PC-3 (cell line): ENCODE data around the gene WDR90. TPM values are rescaled to one million over a fixed set of nuclear protein-coding genes. Genes with fewer than 3 reads are reported as not detected.

Source experiments
- ATAC-seq: fragments of 200-7000 bp; cut with Tn5 transposase; 2 replicates; pipeline ENCODE4 v1.9.1; 2020; ENCODE audit warnings: mild to moderate bottlenecking, moderate library complexity
- BruUV-seq: library from RNA; stranded (reverse); fragments of 400-500 nt; replicated peaks from 2 replicates; lab custom pipeline; 2021; lab: Mats Ljungman, UMichigan
- CTCF ChIA-PET: fragments of 300-600 bp; sonication (Branson Sonifier 250); formaldehyde crosslinking; loops from one replicate; lab custom pipeline; 2022; ENCODE audit warnings: antibody characterized with exemption; lab: Charles Lee
- POLR2A ChIA-PET: fragments of 300-600 bp; sonication (Branson Sonifier 250); formaldehyde crosslinking; loops from one replicate; lab custom pipeline; 2022; ENCODE audit warnings: antibody characterized with exemption; ENCODE audit not compliant: unreplicated experiment; lab: Charles Lee
- DNase-seq: peaks from one replicate; pipeline ENCODE4 v3.0.0-alpha.2; 2015
- H2AFZ ChIP-seq: fragments of 300-600 bp; sonication (generic); 2 replicates; pipeline ENCODE4 v1.6.0; 2016; ENCODE audit warnings: antibody characterized with exemption, low read length
- H3F3A ChIP-seq: fragments of 300-600 bp; sonication (generic); one replicate; pipeline ENCODE4 v1.6.0; 2017; ENCODE audit warnings: antibody characterized with exemption, low read length, control low read depth, mild to moderate bottlenecking; ENCODE audit not compliant: unreplicated experiment
- H3K27ac ChIP-seq: fragments of 300-600 bp; sonication (generic); 2 replicates; pipeline ENCODE4 v1.5.1; 2016; ENCODE audit warnings: mild to moderate bottlenecking, low read length
- H3K27me3 ChIP-seq: fragments of 300-600 bp; sonication (generic); 2 replicates; pipeline ENCODE4 v1.6.1; 2016; ENCODE audit warnings: low read length, mixed read lengths
- H3K36me3 ChIP-seq: fragments of 300-600 bp; sonication (generic); 2 replicates; pipeline ENCODE4 v1.6.1; 2016; ENCODE audit warnings: low read depth, mixed run types, low read length, mixed read lengths
- H3K4me1 ChIP-seq: fragments of 300-600 bp; sonication (generic); 2 replicates; pipeline ENCODE4 v1.5.1; 2016; ENCODE audit warnings: low read length; ENCODE audit not compliant: insufficient read depth
- H3K4me2 ChIP-seq: fragments of 300-600 bp; sonication (generic); 2 replicates; pipeline ENCODE4 v1.6.0; 2016; ENCODE audit warnings: low read length
- H3K4me3 ChIP-seq: fragments of 300-600 bp; sonication (generic); 2 replicates; pipeline ENCODE4 v1.5.1; 2016; ENCODE audit warnings: mild to moderate bottlenecking, low read length, mixed read lengths
- H3K79me2 ChIP-seq: fragments of 300-600 bp; sonication (generic); 2 replicates; pipeline ENCODE4 v1.6.1; 2017; ENCODE audit warnings: low read length, mixed read lengths
- H3K9ac ChIP-seq: fragments of 300-600 bp; sonication (generic); 2 replicates; pipeline ENCODE4 v1.6.0; 2016; ENCODE audit warnings: mild to moderate bottlenecking, low read length
- H3K9me2 ChIP-seq: fragments of 300-600 bp; sonication (generic); replicated peaks from 2 replicates; pipeline ENCODE4 v1.6.1; 2016; ENCODE audit warnings: mixed run types, low read length, mixed read lengths
- H3K9me3 ChIP-seq: fragments of 300-600 bp; sonication (generic); 2 replicates; pipeline ENCODE4 v1.6.1; 2016; ENCODE audit warnings: low read length, mixed read lengths
- H4K20me1 ChIP-seq: fragments of 300-600 bp; sonication (generic); 2 replicates; pipeline ENCODE4 v1.6.1; 2016; ENCODE audit warnings: low read length, mixed read lengths
- EZH2 ChIP-seq: fragments of 300-600 bp; sonication (generic); IDR thresholded peaks from one replicate; pipeline ENCODE4 v1.6.1; 2017; ENCODE audit warnings: antibody characterized with exemption, mild to moderate bottlenecking, low read length; ENCODE audit not compliant: unreplicated experiment
- EZH2phosphoT487 ChIP-seq: fragments of 300-600 bp; sonication (generic); IDR thresholded peaks from 2 replicates; pipeline ENCODE4 v1.6.1; 2018; ENCODE audit warnings: mild to moderate bottlenecking, antibody characterized with exemption, low read length, borderline replicate concordance
- intact Hi-C: fragments of 100-400 bp; cut with micrococcal nuclease; formaldehyde crosslinking; loops from 2 replicates; pipeline ENCODE4 v1.9.0; 2023
- total RNA-seq: library from RNA; depleted of rRNA; stranded (reverse); fragments of >200 nt; gene quantifications from 2 replicates; pipeline ENCODE4 v1.2.3, GENCODE V29; 2014
- TF ChIP-seq, protein P1 (sequence below): fragments of 300-600 bp; sonication (generic); conservative IDR thresholded peaks from 2 replicates; pipeline ENCODE4 v1.5.1; 2017; ENCODE audit warnings: antibody characterized with exemption, low read depth, mild to moderate bottlenecking, low read length

WDR90 gene
- total RNA-seq, 1 experiment from 2014 or later: 44.4 TPM

DNA sequence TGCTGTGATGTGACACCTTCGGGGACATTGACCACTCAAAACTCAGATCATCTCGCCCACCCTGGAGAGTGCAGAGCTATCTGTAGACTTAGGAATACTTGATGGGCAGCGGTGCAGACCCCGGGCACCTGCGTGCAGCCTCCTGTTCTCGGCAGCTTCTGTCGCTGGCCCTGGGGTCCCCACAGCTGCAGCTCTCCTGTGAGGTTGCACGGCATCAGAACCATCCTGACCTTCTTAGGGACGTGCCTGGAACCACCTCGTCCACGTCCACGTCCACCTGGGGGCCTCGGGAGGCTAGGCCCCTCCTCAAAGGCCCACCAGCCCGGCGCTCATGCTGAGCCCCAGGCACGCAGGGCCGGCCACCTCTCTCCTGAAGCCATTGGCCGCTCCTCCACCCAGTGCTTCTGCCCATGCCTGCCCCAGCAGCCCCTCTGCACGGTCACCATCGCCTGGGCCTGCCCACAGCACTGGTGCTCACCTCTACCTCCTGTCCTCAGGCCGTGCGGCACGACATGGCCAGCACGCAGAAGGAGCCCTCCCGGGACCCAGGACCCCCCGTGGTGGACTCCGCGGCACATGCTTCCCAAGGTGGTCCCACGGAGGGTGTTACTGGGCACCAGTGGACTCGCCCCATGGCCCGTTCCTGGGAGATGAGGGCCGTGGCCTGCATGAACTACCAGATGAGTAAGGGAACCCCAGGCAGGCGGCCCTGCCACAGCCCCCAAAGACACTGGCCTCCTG lies 20.7 kb upstream of the WDR90 start:
- intact Hi-C loops: no loop called here
- no peak overlapping the region for H3K4me3 ChIP-seq
- H3K9me3 ChIP-seq: no peaks in the 10 kb centered on the region
- DNase-seq (no peak), ATAC-seq (no peak)
- no peaks in the 10 kb centered on the region for H4K20me1 ChIP-seq
- ChIA-PET POLR2A (no interaction called here), CTCF (no interaction called here)
- H2AFZ ChIP-seq: no peak overlapping the region
- BruUV-seq: no TSS peak
- no peaks in the 10 kb centered on the region for H3K79me2 ChIP-seq
- no peaks in the 10 kb centered on the region for H3K27me3 ChIP-seq
- H3K4me1 ChIP-seq: peaks cover 17% of the 10 kb centered on the region
- no peaks in the 10 kb centered on the region for H3K36me3 ChIP-seq
- H3K9me2 ChIP-seq: no peaks in the 10 kb centered on the region
- H3K9ac ChIP-seq: no peak overlapping the region
- H3K27ac ChIP-seq: no peak overlapping the region
- H3F3A ChIP-seq: no peaks in the 10 kb centered on the region
- no peak overlapping the region for H3K4me2 ChIP-seq
- TF ChIP-seq, protein P1, sequence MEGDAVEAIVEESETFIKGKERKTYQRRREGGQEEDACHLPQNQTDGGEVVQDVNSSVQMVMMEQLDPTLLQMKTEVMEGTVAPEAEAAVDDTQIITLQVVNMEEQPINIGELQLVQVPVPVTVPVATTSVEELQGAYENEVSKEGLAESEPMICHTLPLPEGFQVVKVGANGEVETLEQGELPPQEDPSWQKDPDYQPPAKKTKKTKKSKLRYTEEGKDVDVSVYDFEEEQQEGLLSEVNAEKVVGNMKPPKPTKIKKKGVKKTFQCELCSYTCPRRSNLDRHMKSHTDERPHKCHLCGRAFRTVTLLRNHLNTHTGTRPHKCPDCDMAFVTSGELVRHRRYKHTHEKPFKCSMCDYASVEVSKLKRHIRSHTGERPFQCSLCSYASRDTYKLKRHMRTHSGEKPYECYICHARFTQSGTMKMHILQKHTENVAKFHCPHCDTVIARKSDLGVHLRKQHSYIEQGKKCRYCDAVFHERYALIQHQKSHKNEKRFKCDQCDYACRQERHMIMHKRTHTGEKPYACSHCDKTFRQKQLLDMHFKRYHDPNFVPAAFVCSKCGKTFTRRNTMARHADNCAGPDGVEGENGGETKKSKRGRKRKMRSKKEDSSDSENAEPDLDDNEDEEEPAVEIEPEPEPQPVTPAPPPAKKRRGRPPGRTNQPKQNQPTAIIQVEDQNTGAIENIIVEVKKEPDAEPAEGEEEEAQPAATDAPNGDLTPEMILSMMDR: no peak
- no peak for TF ChIP-seq EZH2phosphoT487

DNA sequence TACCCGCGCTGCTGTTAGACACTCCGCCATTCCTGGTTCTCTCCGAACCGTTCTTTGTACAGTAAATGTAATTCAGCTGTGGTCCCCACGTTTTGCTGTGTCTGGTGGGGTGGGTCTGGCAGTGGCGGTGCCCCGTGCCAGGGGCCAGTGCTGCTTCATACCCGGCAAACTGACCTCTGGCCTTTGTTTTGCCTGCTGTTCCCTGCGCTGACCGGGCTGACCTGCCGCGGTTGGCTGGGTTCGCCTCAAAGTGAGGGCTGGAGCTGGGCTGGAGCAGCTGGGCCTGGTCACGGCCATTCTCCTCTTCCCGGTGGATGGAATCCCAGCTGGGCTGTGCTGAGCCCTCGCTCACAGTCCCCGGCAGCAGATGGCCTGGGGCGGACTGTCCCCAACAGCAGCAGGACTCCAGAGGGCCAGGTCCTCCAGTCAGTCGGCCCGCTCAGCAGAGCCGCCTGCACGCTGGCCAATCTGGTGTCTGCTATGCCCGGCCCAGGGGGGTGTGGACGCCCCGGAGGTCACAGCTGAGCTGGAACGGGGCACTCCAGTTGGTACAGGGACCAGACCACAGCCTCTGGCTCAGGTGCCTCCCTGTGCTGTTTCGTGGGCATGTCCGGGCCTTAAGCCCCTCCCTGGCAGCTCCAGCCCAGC lies 19.9 kb upstream of the WDR90 start:
- TF ChIP-seq, protein P1: no peak
- TF ChIP-seq EZH2phosphoT487: no peak
- no peak for TF ChIP-seq EZH2
- Histone ChIP-seq H3K4me3 (no peak overlapping the region), H3K9me2 (no peaks in the 10 kb centered on the region), H3K36me3 (no peaks in the 10 kb centered on the region), H3K4me2 (no peak overlapping the region), H3K9me3 (no peaks in the 10 kb centered on the region), H3K4me1 (peaks cover 17% of the 10 kb centered on the region), H3K27me3 (no peaks in the 10 kb centered on the region), H4K20me1 (no peaks in the 10 kb centered on the region), H2AFZ (no peak overlapping the region), H3F3A (no peaks in the 10 kb centered on the region), H3K79me2 (no peaks in the 10 kb centered on the region), H3K9ac (no peak overlapping the region), H3K27ac (no peak overlapping the region)
- CTCF ChIA-PET: no interaction called here
- intact Hi-C loops: no loop called here
- ATAC-seq (no peak), DNase-seq (no peak)
- POLR2A ChIA-PET: no interaction called here
- no TSS peak for BruUV-seq

DNA sequence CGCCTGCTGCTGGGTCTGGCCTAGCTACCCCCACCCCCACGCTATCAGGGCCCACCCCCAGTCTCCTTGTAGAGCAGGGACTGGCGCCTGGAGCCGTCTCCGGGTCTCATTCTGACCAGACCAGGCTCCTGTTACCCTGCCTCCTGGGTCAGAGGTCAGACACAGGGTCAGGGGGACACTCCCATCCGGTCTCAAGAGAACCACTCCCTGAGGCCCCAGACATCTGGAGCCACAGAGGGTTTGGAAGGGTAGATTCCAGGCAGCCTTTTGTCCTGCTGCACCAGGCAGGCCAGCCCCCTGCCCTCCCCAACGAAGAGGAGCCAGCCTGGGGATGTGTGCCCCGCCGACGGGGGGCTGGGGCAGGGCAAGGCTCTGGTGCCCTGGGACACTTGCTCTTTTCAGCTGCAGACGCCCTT lies 19.3 kb upstream of the WDR90 start:
- H3F3A ChIP-seq: no peaks in the 10 kb centered on the region
- H3K4me2 ChIP-seq: no peak overlapping the region
- no peaks in the 10 kb centered on the region for H3K9me3 ChIP-seq
- H4K20me1 ChIP-seq: no peaks in the 10 kb centered on the region
- DNase-seq: no peak
- ATAC-seq: no peak
- no peaks in the 10 kb centered on the region for H3K36me3 ChIP-seq
- no peak overlapping the region for H2AFZ ChIP-seq
- intact Hi-C loops: no loop called here
- H3K9ac ChIP-seq: no peak overlapping the region
- no peak overlapping the region for H3K4me3 ChIP-seq
- TF ChIP-seq EZH2phosphoT487: no peak
- TF ChIP-seq EZH2: no peak
- TF ChIP-seq, protein P1: no peak
- peaks cover 17% of the 10 kb centered on the region for H3K4me1 ChIP-seq
- CTCF ChIA-PET: no interaction called here
- POLR2A ChIA-PET: no interaction called here
- no peak overlapping the region for H3K27ac ChIP-seq
- H3K27me3 ChIP-seq: no peaks in the 10 kb centered on the region
- peaks cover under 1% of the 10 kb centered on the region for H3K79me2 ChIP-seq
- BruUV-seq: no TSS peak
- no peaks in the 10 kb centered on the region for H3K9me2 ChIP-seq
